ENCODE measurements around the gene MAD1L1. TPM values are rescaled to one million over a fixed set of nuclear protein-coding genes. Genes with fewer than 3 reads are reported as not detected.

MAD1L1 gene
- total RNA-seq, 2 experiments from 2014 or later, result 157 to 160 TPM

DNA sequence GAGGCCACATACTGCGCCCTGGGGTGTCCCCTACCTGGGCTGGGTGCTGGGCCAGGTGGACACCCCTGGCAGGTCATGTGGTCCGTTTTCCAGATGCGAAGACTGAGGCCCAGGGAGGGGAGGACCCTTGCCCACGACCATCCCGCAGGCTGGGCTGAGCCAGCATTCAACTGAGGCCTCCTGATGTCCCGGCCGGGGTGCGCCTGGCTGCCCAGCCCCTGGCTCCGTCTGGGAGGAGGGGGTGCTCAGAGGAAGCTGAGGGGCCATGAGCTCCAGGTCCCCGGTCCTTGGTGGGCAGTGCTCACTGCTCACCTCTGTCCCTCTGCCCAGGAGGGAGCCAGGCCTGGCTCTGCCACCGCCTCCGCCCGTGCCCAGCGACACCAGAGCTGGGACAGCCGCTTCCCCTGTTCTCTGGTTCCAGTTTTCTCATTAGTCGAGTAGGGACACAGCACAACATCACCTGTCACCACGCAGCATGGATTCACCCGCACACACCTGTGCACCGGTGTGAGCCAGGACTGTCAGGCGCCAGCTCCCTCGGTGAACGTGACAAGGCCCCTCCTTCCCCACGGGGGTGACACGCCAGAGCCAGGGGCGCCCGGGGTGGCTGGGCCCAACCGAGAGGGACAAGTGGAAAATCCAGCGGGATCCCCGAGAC lies 423.0 kb downstream of the MAD1L1 start:
- TF ChIP-seq, protein P1, sequence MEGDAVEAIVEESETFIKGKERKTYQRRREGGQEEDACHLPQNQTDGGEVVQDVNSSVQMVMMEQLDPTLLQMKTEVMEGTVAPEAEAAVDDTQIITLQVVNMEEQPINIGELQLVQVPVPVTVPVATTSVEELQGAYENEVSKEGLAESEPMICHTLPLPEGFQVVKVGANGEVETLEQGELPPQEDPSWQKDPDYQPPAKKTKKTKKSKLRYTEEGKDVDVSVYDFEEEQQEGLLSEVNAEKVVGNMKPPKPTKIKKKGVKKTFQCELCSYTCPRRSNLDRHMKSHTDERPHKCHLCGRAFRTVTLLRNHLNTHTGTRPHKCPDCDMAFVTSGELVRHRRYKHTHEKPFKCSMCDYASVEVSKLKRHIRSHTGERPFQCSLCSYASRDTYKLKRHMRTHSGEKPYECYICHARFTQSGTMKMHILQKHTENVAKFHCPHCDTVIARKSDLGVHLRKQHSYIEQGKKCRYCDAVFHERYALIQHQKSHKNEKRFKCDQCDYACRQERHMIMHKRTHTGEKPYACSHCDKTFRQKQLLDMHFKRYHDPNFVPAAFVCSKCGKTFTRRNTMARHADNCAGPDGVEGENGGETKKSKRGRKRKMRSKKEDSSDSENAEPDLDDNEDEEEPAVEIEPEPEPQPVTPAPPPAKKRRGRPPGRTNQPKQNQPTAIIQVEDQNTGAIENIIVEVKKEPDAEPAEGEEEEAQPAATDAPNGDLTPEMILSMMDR (IDR thresholded peaks at IDR 0.05), result no peak
- no peak overlapping the region for H3K4me3 ChIP-seq (ENCODE audit: low read length)
- ATAC-seq (ENCODE audit: poor library complexity) (no peak), DNase-seq (no peak)
- Mint-ChIP-seq H3K9me3 (no peaks in the 10 kb centered on the region), H3K4me3 (no peak overlapping the region), H3K27ac (no peak overlapping the region), H3K27me3 (no peaks in the 10 kb centered on the region), H3K4me1 (ENCODE audit: low read depth) (no peaks in the 10 kb centered on the region), H3K36me3 (ENCODE audit: low read depth) (peaks cover 7% of the 10 kb centered on the region)
- peaks cover 4% of the 10 kb centered on the region for H3K36me3 ChIP-seq (ENCODE audit: insufficient read depth, low read length)
- CTCF ChIA-PET, result interaction anchor here (0.5 kb wide), 1 partner anchor 439 kb away, joined by 3 read pairs; no protein-coding TSS in a partner anchor
- H3K4me1 ChIP-seq (ENCODE audit: insufficient read depth, low read length), result no peaks in the 10 kb centered on the region
- no peak overlapping the region for H3K27ac ChIP-seq (ENCODE audit: low read depth in 1 of 2, low read length in 2 of 2)
- H3K27me3 ChIP-seq (ENCODE audit: control insufficient read depth in 1 of 2, insufficient read depth in 2 of 2, low read length in 2 of 2), result no peaks in the 10 kb centered on the region
- intact Hi-C loops (cut with DNase I, micrococcal nuclease), result no loop called here
- POLR2A ChIA-PET, result no interaction called here
- H3K9me3 ChIP-seq (ENCODE audit: control insufficient read depth in 1 of 2, insufficient read depth in 1 of 2, low read length in 2 of 2), result peaks cover 0 to 7% of the 10 kb centered on the region in 2 experiments

DNA sequence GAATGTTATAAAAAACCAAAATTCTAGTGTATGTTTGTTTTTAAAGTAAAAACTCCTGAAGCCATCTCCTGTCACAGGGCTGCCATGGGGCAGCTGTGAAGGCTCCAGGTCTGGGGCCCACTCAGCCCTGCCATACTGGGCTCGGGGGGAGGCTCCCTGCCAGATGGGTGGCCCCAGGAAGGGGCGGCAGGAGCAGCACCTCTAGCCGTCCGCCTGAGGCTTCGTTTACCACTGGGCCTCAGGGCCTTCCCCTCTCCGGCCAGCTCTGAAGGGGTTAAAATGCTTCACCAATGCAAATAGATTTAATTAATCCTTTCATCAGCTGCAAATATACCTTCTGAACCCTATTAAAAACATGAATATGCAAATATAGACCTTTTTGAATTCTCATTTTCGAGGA lies 423.7 kb downstream of the MAD1L1 start:
- CTCF ChIA-PET, result interaction anchor here (0.5 kb wide), 1 partner anchor 440 kb away, joined by 3 read pairs; no protein-coding TSS in a partner anchor
- H3K27me3 Mint-ChIP-seq, result no peaks in the 10 kb centered on the region

DNA sequence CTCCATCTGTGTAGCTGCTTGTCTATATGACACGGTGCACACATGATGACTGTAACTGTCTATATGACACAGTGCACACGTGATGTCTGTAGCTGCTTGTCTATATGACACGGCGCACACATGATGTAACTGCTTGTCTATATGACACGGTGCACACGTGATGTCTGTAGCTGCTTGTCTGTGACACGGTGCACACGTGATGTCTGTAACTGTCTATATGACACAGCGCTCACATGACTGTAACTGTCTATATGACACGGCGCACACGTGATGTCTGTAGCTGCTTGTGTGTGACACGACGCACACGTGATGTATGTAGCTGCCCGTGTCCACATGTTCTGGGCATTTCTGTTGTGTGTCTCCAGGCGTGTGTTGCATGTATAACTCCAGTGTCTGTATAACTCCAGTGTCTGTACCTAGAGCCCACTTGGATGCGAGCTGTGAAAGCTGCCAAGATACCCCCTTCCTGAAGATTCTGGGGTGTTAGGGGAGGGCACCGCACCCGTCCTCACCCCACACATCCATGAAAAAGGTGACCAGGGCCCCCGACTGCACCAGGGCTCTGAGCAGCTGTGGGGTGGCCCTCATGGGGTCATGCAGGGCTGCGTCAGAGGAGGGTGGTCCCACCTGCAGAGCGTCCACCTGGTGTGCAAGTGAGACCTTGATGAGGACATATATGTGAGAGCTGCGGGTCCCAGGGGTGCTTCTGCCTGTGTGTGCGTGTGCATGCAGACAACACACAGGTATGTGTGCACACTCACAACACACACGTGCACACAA lies 424.7 kb downstream of the MAD1L1 start:
- Histone ChIP-seq H3K4me3 (ENCODE audit: low read length) (no peak overlapping the region), H3K9me3 (ENCODE audit: control insufficient read depth in 1 of 2, insufficient read depth in 1 of 2, low read length in 2 of 2) (peaks cover 0 to 7% of the 10 kb centered on the region in 2 experiments), H3K27me3 (ENCODE audit: control insufficient read depth in 1 of 2, insufficient read depth in 2 of 2, low read length in 2 of 2) (no peaks in the 10 kb centered on the region), H3K36me3 (ENCODE audit: insufficient read depth, low read length) (no peaks in the 10 kb centered on the region), H3K27ac (ENCODE audit: low read depth in 1 of 2, low read length in 2 of 2) (no peak overlapping the region), H3K4me1 (ENCODE audit: insufficient read depth, low read length) (no peaks in the 10 kb centered on the region)
- H3K27ac Mint-ChIP-seq, result no peak overlapping the region
- ChIA-PET POLR2A (no interaction called here), CTCF (no interaction called here)
- TF ChIP-seq, protein P1 (IDR thresholded peaks at IDR 0.05), result no peak
- no peaks in the 10 kb centered on the region for H3K27me3 Mint-ChIP-seq
- ATAC-seq (ENCODE audit: poor library complexity) (no peak), DNase-seq (no peak)
- no peaks in the 10 kb centered on the region for H3K9me3 Mint-ChIP-seq
- H3K4me1 Mint-ChIP-seq (ENCODE audit: low read depth), result no peaks in the 10 kb centered on the region
- intact Hi-C loops (cut with DNase I, micrococcal nuclease), result no loop called here
- no peaks in the 10 kb centered on the region for H3K36me3 Mint-ChIP-seq (ENCODE audit: low read depth)
- H3K4me3 Mint-ChIP-seq, result no peak overlapping the region

More for the DNA sequence above, 423.7 kb downstream of the MAD1L1 start:
- Mint-ChIP-seq H3K36me3 (ENCODE audit: low read depth) (peaks cover under 1% of the 10 kb centered on the region), H3K4me1 (ENCODE audit: low read depth) (no peaks in the 10 kb centered on the region), H3K4me3 (no peak overlapping the region), H3K9me3 (no peaks in the 10 kb centered on the region), H3K27ac (no peak overlapping the region)
- Histone ChIP-seq H3K36me3 (ENCODE audit: insufficient read depth, low read length) (no peaks in the 10 kb centered on the region), H3K27me3 (ENCODE audit: control insufficient read depth in 1 of 2, insufficient read depth in 2 of 2, low read length in 2 of 2) (no peaks in the 10 kb centered on the region), H3K27ac (ENCODE audit: low read depth in 1 of 2, low read length in 2 of 2) (no peak overlapping the region), H3K4me1 (ENCODE audit: insufficient read depth, low read length) (no peaks in the 10 kb centered on the region), H3K9me3 (ENCODE audit: control insufficient read depth in 1 of 2, insufficient read depth in 1 of 2, low read length in 2 of 2) (peaks cover 0 to 7% of the 10 kb centered on the region in 2 experiments), H3K4me3 (ENCODE audit: low read length) (no peak overlapping the region)
- no peak for DNase-seq
- POLR2A ChIA-PET, result no interaction called here
- no peak for ATAC-seq (ENCODE audit: poor library complexity)
- TF ChIP-seq, protein P1 (IDR thresholded peaks at IDR 0.05), result no peak
- intact Hi-C loops (cut with DNase I, micrococcal nuclease), result no loop called here
